Activated T-cell treated with anti-CD3 and anti-CD28 coated beads for 48 hours (primary cell): ENCODE results near the gene CTNNA3.
"Not testable (repeated sequence)": the region's sequence is repeated elsewhere in the genome, so short reads cannot be mapped to it uniquely, and the experiment has no call there.

ENCODE experiments used
- DNase-seq: peaks from one replicate; pipeline ENCODE4 v3.0.0-alpha.2; 2020; ENCODE audit warnings: low read depth

Gene CTNNA3

DNA sequence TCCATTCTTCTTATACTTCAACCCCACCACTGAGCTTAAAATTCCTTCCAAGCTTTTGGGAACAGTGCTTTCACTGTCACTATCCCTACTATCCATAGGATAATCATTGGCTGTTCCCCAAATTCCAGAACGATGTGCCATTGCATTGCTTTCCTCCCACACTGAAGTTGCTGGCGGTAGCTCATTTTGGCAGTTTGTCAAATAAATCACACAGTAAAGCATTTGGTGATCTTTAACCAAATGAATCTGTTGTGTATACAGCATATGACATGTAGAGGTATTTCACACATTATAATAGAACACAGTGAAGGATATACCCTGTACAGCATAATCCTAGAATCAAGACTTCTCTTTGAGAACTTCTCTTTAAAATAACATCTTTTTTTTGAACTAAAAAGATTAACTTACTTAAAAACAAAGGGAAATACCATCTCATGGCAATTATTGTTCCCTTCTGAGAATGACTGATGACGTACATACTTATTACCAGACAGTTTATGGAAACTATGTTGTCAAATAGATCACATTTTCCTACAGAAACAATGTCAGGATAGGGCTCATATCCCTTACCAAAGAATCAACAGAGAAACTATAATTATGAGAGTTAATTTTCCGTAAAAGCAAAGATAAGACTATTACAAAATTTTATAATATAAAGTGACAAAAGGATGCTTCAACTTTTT is 93.6 kb downstream of the CTNNA3 start:
- no peak for DNase-seq

GRCh38 chr10:67599597-67599996 is 96.4 kb downstream of the CTNNA3 start:
- no peak for DNase-seq

- no peak for DNase-seq
Measured at GRCh38 chr10:67596641-67597040, 99.4 kb downstream of the CTNNA3 start.

DNA sequence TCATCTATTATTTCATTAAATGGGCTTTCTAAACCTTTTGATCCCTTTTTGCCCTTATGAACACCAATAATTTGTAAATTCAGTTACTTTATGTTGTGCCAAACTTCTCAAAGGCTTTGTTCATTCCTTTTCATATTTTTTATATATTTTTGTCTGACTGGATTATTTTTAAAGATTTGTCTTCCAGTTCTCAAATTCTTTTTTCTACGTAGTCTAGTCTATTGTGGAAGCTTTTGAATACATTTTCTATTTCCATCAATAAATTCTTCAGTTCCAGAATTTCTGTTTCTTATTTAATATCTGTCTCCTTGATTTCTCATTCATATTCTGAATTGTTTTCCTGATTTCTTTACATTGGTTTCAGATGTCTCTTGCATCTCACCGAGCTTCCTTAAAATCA is 108.2 kb downstream of the CTNNA3 start:
- DNase-seq = no peak

DNA sequence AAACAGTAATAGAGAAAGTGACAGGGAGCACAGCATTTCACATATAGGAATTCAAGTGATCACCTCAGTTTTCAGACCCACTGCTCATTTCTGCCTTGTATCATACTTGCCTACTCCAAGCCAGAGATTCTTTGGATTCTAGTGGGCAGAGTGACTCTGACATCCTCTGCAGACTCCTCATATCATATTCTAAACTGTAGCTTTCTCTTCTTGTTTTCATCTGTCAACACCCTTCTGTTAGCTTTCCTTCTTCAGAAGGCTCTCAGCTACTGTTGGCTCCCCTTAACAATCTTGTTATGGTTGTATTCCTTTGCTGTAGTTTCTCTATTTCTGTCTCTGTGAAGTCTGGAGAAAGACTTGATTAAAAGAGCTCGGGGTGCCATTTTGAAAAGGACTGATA is 120.5 kb downstream of the CTNNA3 start:
- no peak for DNase-seq

DNA sequence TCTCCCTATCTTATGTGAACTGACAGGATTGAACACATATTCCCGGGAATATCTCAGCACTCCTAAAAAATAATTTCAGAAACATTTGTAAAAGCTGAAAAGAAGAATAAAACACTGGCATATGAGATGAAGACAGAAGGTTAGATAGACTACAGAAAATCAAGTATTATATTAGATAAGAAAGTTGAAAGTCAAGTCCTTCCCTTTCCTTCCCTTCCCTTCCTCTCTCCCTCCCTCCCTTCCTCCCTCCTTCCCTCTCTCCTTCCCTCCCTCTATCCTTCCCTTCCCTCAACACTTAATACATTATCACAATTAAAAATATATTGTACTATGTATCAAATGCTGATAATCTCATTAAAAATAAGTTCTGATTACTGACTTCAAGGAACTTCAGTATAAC is 122.5 kb downstream of the CTNNA3 start:
- DNase-seq = no peak

DNA sequence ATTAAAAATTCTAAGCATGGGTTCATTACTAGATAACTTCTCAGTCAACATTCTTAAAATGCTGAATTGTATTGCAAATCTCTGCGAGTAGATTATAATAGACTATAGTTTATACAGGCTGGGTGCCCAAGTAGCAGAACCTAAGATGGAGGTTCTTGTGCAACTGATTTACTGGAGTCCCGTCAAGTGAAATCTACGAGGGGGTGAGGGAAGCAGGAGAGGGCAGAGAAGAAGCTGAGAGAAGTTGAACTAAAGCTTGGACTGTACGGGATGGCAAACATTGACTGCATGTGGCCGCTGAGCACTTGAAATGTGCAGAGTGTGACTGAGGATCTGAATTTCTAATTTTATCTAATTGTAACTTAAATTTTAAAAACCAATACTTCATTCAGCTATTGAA is 124.5 kb downstream of the CTNNA3 start:
- no peak for DNase-seq

DNA sequence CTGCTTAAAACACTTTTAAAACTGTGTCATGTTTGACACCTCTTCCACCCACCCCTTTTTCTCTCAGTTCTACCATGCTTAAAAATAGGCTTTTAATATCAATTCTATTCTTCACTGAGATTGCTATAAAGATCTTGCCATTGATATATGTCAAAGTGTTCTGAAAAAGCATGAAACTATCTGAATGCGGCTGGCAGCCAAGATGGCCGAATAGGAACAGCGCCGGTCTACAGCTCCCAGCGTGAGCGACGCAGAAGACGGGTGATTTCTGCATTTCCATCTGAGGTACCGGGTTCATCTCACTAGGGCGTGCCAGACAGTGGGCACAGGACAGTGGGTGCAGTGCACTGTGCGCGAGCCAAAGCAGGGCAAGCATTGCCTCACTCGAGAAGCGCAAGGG is 137.7 kb downstream of the CTNNA3 start:
- not testable (repeated sequence) for DNase-seq

DNA sequence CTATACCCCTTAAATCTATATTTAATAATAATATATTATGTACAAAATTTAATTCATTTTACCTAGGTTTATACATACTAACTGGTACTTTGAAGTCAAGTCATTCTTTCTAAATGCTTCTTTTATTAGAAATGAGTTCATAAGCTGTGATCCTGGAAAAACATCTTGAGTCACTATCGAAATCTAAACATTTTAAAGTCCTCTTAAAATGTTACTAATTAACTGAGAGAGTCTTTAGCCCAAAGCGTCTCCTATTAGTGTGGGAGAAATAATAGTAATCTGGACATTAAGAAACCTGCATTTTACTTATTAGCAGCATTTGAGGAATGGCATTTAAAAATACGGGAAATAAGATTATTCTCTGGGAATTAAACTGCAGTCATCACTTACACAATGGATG is 142.7 kb downstream of the CTNNA3 start:
- no peak for DNase-seq

DNA sequence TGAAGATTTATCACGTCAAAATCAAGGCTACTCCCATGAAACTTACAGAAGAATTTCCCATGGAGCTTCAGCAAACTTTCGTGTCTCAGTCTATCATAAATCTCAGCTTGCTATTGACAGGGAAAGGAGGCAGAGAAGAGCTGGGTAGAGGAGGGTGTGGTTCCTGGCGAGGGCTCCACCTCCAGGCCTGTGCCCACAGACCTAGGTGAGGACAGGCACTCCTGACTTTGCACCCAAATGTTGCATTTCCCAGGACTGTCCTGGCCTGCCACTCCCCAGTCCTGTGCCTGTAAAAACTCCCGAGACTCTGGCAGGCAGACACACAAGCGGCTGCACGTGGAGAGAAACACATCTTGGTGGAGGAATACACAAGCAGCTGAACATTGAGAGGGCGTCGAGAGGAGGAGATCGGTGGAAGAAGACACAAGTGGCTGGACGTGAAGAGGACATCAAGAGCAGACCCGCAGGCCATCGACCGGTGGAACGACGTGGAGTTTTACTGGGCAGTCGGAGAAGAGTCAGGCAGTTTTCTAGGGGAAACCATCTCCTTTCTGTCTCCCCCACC is 145.1 kb downstream of the CTNNA3 start:
- no peak for DNase-seq

DNA sequence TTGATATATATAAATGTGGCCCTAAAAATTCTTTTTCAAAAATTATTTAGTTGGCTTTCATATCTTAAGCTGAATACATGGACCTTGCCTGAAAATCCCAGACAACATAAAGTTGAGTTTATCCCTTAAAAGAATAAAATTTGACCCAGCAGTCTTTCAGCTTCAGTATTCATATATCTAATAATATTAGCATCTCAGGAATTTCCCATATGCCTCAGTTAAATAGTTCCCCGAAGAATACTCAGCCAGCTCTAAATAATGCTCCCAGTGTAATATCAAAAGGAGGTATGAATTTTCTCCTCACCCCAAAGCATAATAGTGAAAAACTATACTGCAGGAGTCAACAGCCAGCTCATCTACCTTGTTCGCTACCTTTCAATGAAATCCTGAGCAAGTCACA is 145.9 kb downstream of the CTNNA3 start:
- DNase-seq = no peak

- DNase-seq = no peak
Measured at GRCh38 chr10:67549390-67549789, 146.6 kb downstream of the CTNNA3 start.

- DNase-seq = no peak
Measured at GRCh38 chr10:67541411-67541810, 154.6 kb downstream of the CTNNA3 start.

- DNase-seq = no peak
Measured at GRCh38 chr10:67539312-67539711, 156.7 kb downstream of the CTNNA3 start.

GRCh38 chr10:67537906-67538305 is 158.1 kb downstream of the CTNNA3 start:
- no peak for DNase-seq

DNA sequence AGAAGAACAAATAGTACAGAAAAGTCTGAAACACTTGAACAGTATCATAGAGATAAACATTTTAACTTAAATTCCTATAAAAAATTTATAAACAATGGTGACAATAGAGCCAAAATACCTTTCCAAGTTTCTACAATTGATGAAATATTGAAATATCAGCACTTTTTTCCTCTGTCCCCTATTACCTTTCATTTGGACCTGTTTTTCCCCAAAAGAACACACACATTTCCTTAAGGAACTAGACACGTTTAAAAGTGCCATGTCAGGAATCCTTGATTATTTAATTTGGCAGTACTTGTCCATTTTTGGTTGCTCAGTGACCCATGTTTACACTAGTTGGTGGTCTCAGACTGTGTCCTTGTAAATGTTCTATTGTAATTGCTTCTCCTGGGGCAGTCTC is 162.6 kb downstream of the CTNNA3 start:
- no peak for DNase-seq

- not testable (repeated sequence) for DNase-seq
Measured at GRCh38 chr10:67530990-67531389, 165.0 kb downstream of the CTNNA3 start.

- no peak for DNase-seq
Measured at GRCh38 chr10:67527351-67527750, 168.6 kb downstream of the CTNNA3 start.

GRCh38 chr10:67521546-67521945 is 174.4 kb downstream of the CTNNA3 start:
- DNase-seq = no peak

DNA sequence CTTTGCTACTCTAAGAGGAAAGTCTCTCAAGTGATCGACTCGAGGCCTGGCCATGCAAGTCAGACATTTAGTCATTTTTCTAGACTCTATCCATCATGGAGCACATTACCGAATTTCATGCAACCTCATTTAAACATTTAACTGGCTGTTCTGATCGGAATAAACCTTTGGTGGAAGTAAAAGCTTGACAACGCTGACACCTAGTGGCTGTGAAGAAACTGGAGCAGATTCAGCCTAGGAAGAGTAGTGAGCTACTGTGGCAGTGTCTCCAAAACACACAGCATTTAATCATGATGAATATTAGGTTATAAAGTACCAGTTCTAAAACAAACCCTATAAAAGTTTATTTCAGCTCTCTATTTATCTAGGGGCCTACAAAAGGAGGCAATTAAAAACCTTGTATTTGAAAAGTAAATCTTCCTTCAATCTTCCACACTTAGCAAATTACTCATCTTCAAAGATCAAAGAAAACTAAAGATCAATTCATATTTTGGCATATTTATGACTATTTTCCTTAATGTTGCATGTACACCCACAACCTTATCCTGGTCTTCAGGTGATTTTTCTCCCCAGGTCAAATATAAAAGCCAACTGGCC is 175.0 kb downstream of the CTNNA3 start:
- DNase-seq = peak; percentile 6

DNA sequence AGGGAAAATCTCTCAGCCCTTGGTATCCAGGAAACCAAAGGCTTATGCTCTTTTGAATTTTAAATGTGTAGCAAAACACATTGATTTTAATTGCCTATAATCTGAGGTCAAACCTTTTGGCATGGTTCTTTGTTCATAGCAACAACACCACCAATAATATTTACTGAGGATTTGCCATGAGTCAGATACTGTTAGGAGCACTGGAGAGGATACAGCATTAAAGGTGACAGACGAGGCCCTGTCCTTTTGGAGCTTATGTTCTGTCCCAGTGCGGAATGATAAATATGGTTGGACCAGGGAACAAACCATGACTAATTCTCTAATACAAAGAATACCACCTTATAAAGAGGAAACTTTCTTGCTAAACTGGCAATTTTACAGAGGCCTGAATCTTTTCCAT is 176.6 kb downstream of the CTNNA3 start:
- DNase-seq = no peak

GRCh38 chr10:67518756-67519155 is 177.2 kb downstream of the CTNNA3 start:
- DNase-seq = no peak

DNA sequence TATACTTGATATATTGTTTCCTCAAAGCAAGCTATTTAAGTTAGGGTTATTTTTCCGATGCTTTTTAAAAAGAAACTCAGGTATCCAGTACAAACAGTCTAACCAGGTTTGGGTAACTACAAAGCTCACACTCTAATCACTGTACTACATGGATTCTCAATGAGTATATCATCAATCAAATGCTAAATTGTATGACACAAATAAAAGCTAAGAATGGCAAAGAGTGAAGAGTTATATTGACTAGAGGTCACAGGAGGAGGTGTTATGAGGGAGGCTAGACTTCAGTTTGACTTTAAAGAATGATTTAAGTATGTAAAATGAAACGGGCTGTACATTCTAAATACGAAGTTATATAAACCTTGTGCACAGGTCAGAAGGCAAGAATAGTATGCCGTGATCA is 178.0 kb downstream of the CTNNA3 start:
- no peak for DNase-seq

- DNase-seq = no peak
Measured at GRCh38 chr10:67506757-67507091, 189.3 kb downstream of the CTNNA3 start.
